Hypothalamus (tissue), 51 donors: Measurements from ENCODE around the gene AZU1.
"Not testable (repeated sequence)": the region's sequence is repeated elsewhere in the genome, so short reads cannot be mapped to it uniquely, and the experiment has no call there.

Source experiments
- DNase-seq, 51 donors: peaks; one replicate each; lab custom pipeline; 2025; lab: John Stamatoyannopoulos, UW

AZU1 gene

GRCh38 chr19:807627-808422 is 19.8 kb upstream of the AZU1 start:
- DNase-seq = no peak

GRCh38 chr19:808423-808775 is 19.2 kb upstream of the AZU1 start:
- DNase-seq = no peak

GRCh38 chr19:810077-810855 is 17.4 kb upstream of the AZU1 start:
- no peak for DNase-seq

GRCh38 chr19:810883-811489 is 16.7 kb upstream of the AZU1 start:
- DNase-seq = no peak

GRCh38 chr19:811506-812048 is 16.1 kb upstream of the AZU1 start:
- DNase-seq = no peak

GRCh38 chr19:812049-812746 is 15.4 kb upstream of the AZU1 start:
- no peak for DNase-seq

- DNase-seq = no peak
Measured at GRCh38 chr19:812747-813218, 14.9 kb upstream of the AZU1 start.

- no peak for DNase-seq
Measured at GRCh38 chr19:813219-814151, 14.2 kb upstream of the AZU1 start.

- DNase-seq = no peak
Measured at GRCh38 chr19:814152-815078, 13.2 kb upstream of the AZU1 start.

- DNase-seq = no peak
Measured at GRCh38 chr19:815079-815774, 12.4 kb upstream of the AZU1 start.

GRCh38 chr19:815775-816499 is 11.7 kb upstream of the AZU1 start:
- no peak for DNase-seq

- no peak for DNase-seq
Measured at GRCh38 chr19:816500-816857, 11.2 kb upstream of the AZU1 start.

- not testable (repeated sequence) for DNase-seq
Measured at GRCh38 chr19:820212-820611, 7.4 kb upstream of the AZU1 start.

GRCh38 chr19:821231-821824 is 6.3 kb upstream of the AZU1 start:
- no peak for DNase-seq

- DNase-seq = peak in 1 of 51 donors; percentile 10
Measured at GRCh38 chr19:821825-822503, 5.7 kb upstream of the AZU1 start, which contains the start of gene PLPPR3. Gene PLPPR3 (minus strand): TSS chr19:821955. CDS start chr19:821559, 396 bp downstream.

- DNase-seq = no peak
Measured at GRCh38 chr19:823565-824121, 4.0 kb upstream of the AZU1 start.
